Measurements from ENCODE around the gene AGAP5. TPM values are rescaled to one million over a fixed set of nuclear protein-coding genes. Genes with fewer than 3 reads are reported as not detected.
A peak's percentile ranks its signal among the peaks of the same experiment; 100 is the strongest.

The AGAP5 gene
- total and polyA plus RNA-seq, 2 of the 13 experiments (the other 11 are each of a cell fraction or from before 2014, with no cell fraction given): 5.3 to 7.9 TPM

DNA sequence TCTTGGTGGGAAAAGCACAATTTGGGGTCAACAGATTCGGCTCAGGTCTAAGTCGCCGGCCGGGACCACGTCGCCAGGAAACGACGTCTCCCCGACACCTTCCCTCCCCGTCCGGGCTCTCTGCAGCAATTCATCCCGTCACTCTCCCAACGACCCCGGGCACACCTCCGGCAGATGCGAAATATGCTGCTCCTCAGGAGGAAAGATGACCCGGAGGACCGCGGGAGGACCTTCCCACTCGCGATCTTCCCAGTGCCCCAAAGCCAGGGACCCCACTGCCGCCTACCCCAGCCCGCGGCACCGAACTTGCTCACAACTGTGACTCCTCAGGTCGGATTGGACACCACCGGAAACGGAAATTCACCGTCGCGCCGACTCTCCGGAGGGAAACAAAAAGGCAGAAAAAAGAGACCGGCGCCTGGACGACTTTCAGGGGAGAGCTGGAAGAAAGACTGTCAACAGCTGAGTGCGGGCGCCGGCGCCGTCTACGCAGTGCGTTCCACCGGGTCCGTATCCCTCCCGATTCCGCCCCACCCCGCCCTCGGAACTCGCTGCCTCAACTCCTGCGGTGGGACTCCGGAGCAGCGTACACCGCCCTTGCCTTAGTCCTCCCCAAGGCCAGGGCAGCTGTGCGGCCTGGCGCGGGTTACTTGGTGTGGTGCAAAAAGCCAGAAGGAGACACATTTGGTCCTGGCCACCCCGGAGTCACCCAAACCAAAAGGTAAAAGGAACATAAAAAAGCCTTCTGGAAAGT, 32.4 kb upstream of the AGAP5 start (continued):
- TF ChIP-seq, protein P1, sequence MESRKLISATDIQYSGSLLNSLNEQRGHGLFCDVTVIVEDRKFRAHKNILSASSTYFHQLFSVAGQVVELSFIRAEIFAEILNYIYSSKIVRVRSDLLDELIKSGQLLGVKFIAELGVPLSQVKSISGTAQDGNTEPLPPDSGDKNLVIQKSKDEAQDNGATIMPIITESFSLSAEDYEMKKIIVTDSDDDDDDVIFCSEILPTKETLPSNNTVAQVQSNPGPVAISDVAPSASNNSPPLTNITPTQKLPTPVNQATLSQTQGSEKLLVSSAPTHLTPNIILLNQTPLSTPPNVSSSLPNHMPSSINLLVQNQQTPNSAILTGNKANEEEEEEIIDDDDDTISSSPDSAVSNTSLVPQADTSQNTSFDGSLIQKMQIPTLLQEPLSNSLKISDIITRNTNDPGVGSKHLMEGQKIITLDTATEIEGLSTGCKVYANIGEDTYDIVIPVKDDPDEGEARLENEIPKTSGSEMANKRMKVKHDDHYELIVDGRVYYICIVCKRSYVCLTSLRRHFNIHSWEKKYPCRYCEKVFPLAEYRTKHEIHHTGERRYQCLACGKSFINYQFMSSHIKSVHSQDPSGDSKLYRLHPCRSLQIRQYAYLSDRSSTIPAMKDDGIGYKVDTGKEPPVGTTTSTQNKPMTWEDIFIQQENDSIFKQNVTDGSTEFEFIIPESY (CRISPR knock-in tag; IDR thresholded peaks at IDR 0.05): 0 out of 2 replicates have a peak, but pooled peaks have one; percentile 10
- TF ChIP-seq, protein P2, sequence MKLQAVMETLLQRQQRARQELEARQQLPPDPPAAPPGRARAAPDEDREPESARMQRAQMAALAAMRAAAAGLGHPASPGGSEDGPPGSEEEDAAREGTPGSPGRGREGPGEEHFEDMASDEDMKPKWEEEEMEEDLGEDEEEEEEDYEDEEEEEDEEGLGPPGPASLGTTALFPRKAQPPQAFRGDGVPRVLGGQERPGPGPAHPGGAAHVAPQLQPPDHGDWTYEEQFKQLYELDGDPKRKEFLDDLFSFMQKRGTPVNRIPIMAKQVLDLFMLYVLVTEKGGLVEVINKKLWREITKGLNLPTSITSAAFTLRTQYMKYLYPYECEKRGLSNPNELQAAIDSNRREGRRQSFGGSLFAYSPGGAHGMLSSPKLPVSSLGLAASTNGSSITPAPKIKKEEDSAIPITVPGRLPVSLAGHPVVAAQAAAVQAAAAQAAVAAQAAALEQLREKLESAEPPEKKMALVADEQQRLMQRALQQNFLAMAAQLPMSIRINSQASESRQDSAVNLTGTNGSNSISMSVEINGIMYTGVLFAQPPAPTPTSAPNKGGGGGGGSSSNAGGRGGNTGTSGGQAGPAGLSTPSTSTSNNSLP (IDR thresholded peaks at IDR 0.05; ENCODE audit: low read depth, low read length): 0 out of 2 replicates have a peak, but pooled peaks have one; percentile 7
- TF ChIP-seq RBFOX2 (IDR thresholded peaks at IDR 0.05; ENCODE audit: low read depth, low read length) (peak; percentile 90), REL (CRISPR knock-in tag; conservative IDR thresholded peaks at IDR 0.05) (0 out of 2 replicates have a peak, but pooled peaks have one; percentile 37), ZNF382 (CRISPR knock-in tag; IDR thresholded peaks at IDR 0.05; ENCODE audit: borderline replicate concordance) (no peak), IKZF1 (IDR thresholded peaks at IDR 0.05) (no peak), MYNN (CRISPR knock-in tag; IDR thresholded peaks at IDR 0.05; ENCODE audit: low read depth) (peak; percentile 91; the same call in 1 of the 2 replicates), ARNT (IDR thresholded peaks at IDR 0.05) (no peak), ZNF530 (CRISPR knock-in tag; IDR thresholded peaks at IDR 0.05; ENCODE audit: low read depth) (no peak), ZNF782 (CRISPR knock-in tag; IDR thresholded peaks at IDR 0.05; ENCODE audit: borderline replicate concordance) (peak; percentile 90; the same call in 1 of the 2 replicates), ZNF224 (CRISPR knock-in tag; IDR thresholded peaks at IDR 0.05) (0 out of 2 replicates have a peak, but pooled peaks have one; percentile 64), ZNF792 (CRISPR knock-in tag; IDR thresholded peaks at IDR 0.05) (peak; percentile 94), ZMYM4 (CRISPR knock-in tag; IDR thresholded peaks at IDR 0.05) (peak; percentile 86), ZNF225 (CRISPR knock-in tag; IDR thresholded peaks at IDR 0.05) (peak; percentile 77; the same call in 1 of the 2 replicates), CREM (IDR thresholded peaks at IDR 0.05) (peak; percentile 84), CREM (CRISPR knock-in tag; IDR thresholded peaks at IDR 0.05) (no peak), ZNF572 (CRISPR knock-in tag; IDR thresholded peaks at IDR 0.05) (peak; percentile 81; the same call in 1 of the 2 replicates), HOXA9 (CRISPR knock-in tag; IDR thresholded peaks at IDR 0.05; ENCODE audit: borderline replicate concordance) (no peak)
- TF ChIP-seq, protein P3, sequence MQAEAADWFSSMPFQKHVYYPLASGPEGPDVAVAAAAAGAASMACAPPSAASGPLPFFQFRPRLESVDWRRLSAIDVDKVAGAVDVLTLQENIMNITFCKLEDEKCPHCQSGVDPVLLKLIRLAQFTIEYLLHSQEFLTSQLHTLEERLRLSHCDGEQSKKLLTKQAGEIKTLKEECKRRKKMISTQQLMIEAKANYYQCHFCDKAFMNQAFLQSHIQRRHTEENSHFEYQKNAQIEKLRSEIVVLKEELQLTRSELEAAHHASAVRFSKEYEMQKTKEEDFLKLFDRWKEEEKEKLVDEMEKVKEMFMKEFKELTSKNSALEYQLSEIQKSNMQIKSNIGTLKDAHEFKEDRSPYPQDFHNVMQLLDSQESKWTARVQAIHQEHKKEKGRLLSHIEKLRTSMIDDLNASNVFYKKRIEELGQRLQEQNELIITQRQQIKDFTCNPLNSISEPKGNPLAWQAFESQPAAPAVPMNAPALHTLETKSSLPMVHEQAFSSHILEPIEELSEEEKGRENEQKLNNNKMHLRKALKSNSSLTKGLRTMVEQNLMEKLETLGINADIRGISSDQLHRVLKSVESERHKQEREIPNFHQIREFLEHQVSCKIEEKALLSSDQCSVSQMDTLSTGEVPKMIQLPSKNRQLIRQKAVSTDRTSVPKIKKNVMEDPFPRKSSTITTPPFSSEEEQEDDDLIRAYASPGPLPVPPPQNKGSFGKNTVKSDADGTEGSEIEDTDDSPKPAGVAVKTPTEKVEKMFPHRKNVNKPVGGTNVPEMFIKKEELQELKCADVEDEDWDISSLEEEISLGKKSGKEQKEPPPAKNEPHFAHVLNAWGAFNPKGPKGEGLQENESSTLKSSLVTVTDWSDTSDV (CRISPR knock-in tag; IDR thresholded peaks at IDR 0.05): peak; percentile 76; the same call in 1 of the 2 replicates
- TF ChIP-seq, protein P4, sequence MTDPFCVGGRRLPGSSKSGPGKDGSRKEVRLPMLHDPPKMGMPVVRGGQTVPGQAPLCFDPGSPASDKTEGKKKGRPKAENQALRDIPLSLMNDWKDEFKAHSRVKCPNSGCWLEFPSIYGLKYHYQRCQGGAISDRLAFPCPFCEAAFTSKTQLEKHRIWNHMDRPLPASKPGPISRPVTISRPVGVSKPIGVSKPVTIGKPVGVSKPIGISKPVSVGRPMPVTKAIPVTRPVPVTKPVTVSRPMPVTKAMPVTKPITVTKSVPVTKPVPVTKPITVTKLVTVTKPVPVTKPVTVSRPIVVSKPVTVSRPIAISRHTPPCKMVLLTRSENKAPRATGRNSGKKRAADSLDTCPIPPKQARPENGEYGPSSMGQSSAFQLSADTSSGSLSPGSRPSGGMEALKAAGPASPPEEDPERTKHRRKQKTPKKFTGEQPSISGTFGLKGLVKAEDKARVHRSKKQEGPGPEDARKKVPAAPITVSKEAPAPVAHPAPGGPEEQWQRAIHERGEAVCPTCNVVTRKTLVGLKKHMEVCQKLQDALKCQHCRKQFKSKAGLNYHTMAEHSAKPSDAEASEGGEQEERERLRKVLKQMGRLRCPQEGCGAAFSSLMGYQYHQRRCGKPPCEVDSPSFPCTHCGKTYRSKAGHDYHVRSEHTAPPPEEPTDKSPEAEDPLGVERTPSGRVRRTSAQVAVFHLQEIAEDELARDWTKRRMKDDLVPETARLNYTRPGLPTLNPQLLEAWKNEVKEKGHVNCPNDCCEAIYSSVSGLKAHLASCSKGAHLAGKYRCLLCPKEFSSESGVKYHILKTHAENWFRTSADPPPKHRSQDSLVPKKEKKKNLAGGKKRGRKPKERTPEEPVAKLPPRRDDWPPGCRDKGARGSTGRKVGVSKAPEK (CRISPR knock-in tag; IDR thresholded peaks at IDR 0.05; ENCODE audit: borderline replicate concordance): no peak

Measured in HepG2 (cell line).